Pancreas (tissue), 10 donors: Measurements from ENCODE around the gene CDC42SE2. TPM values are rescaled to one million over a fixed set of nuclear protein-coding genes. Genes with fewer than 3 reads are reported as not detected.
"Not testable (repeated sequence)": the region's sequence is repeated elsewhere in the genome, so short reads cannot be mapped to it uniquely, and the experiment has no call there.

Experiments used
- ATAC-seq, 4 donors: fragments of 200-7000 bp; cut with Tn5 transposase; one replicate each; pipeline versions ENCODE4 v1.8.0 to v1.9.1; 2020; ENCODE audit warnings: mild to moderate bottlenecking in 4 of 4, moderate library complexity in 4 of 4
- DNase-seq, 6 donors: peaks; one replicate each; pipeline ENCODE4 v3.0.0-alpha.2; 2020
- FAIRE-seq: peaks from 2 replicates; lab custom pipeline; 2012; peaks lifted over from hg19 to GRCh38; lab: Jason Lieb, UNC
- H3K27ac ChIP-seq, 4 donors: fragments of 200-600 bp; sonication (generic); 1 replicate in 3 of 4; 2 replicates in 1 of 4; pipeline versions ENCODE4 v1.5.0 to v1.8.0; 2020
- H3K27me3 ChIP-seq, 4 donors: fragments of 200-600 bp; one replicate each; pipeline ENCODE4 v1.8.0; 2021
- H3K36me3 ChIP-seq, 3 donors: fragments of 200-600 bp; sonication (generic) in 1 of 3; one replicate each; pipeline versions ENCODE4 v1.5.0 to v1.8.0; 2020 to 2021
- H3K4me1 ChIP-seq, 3 donors: fragments of 200-600 bp; one replicate each; pipeline ENCODE4 v1.8.0; 2021
- H3K4me3 ChIP-seq, 4 donors: fragments of 200-600 bp; sonication (generic) in 2 of 4; one replicate each; pipeline versions ENCODE4 v1.5.0 to v1.8.0; 2020 to 2021
- H3K9me3 ChIP-seq, 4 donors: fragments of 200-600 bp; one replicate each; pipeline ENCODE4 v1.8.0; 2021
- WGBS, 2 donors: extraction: QIAGEN DNeasy Blood & Tissue Kit; methylation state at CpG; one replicate each; pipeline ENCODE4 v1.1.7; 2013; 5-methylcytosine and 5-hydroxymethylcytosine counted together
- intact Hi-C, 3 donors: fragments of 100-400 bp; cut with DNase I; formaldehyde crosslinking; loops; one replicate each; pipeline versions ENCODE4 v1.11.1 to v1.14.2; 2022
- polyA plus RNA-seq, 2 donors: library from polyadenylated mRNA; stranded (reverse); fragments of 200-250 nt; gene quantifications; one replicate each; pipeline ENCODE4 v1.2.3, GENCODE V29; 2013
- total RNA-seq, 6 donors: library from RNA; stranded (reverse); fragmentation: NEBNext Ultra II Directional in 4 of 6; extraction: Animal tissue kit (Norgen Biotek cat#: 25700) in 4 of 6; gene quantifications; one replicate each; pipeline versions ENCODE4 v1.2.1 to v1.2.4, GENCODE V29; 2021 to 2023
- TF ChIP-seq, protein P1 (sequence below), 4 donors: fragments of 200-600 bp; sonication (generic) in 3 of 4; IDR thresholded peaks; one replicate each; pipeline versions ENCODE4 v1.5.0 to v1.8.0; 2021; ENCODE audit warnings: antibody characterized with exemption in 4 of 4
- donor health status: healthy with polysubstance abuse.
- donor health status: DM: no; HTN: no; CAD: no; lungs with moderate emphysema.
- donor health status: DM: no; HTN: no; CAD: no.
- donor health status: control.
- donor health status: control.
- donor health status: Bipolar disorder and iron deficiency.
- donor health status: DM: yes; HTN: yes; CAD: no.
- donor health status: DM: no; HTN: no; CAD: no.
- donor health status: DM: no; HTN: no; CAD: no.
- donor health status: DM: yes; HTN: yes; CAD: no.

The CDC42SE2 gene
- total and polyA plus RNA-seq, 8 donors, result 10.7 to 30.5 (median 20.3) TPM

DNA sequence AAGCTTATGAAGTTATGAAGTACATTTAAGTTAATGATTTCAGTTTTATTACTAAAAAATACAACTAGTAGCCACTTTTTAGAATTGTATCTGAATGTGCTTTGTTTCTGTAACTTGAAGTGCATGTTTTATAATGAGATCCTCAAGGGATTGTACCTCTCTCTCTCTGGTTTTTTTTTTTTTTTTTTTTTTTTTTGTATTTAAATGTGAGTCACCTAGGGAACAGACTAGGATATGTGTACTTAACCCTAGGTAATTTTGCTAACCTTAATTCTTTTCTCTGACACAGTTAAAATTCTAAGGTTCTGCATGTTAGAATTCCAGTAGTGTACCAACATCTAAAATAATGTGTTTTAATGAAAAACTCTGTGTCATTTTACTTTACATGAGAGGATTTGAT, 59.5 kb downstream of the CDC42SE2 start:
- Histone ChIP-seq H3K4me1 (peaks cover 6 to 21% (median 15%) of the 10 kb centered on the region in 3 donors), H3K36me3 (no peaks in the 10 kb centered on the region), H3K9me3 (no peaks in the 10 kb centered on the region), H3K27me3 (no peaks in the 10 kb centered on the region), H3K4me3 (no peak overlapping the region), H3K27ac (no peak overlapping the region)
- intact Hi-C loops, result no loop called here
- FAIRE-seq (no peak), DNase-seq (no peak), ATAC-seq (peak; percentile 42 to 70 (median 62))
- TF ChIP-seq, protein P1, sequence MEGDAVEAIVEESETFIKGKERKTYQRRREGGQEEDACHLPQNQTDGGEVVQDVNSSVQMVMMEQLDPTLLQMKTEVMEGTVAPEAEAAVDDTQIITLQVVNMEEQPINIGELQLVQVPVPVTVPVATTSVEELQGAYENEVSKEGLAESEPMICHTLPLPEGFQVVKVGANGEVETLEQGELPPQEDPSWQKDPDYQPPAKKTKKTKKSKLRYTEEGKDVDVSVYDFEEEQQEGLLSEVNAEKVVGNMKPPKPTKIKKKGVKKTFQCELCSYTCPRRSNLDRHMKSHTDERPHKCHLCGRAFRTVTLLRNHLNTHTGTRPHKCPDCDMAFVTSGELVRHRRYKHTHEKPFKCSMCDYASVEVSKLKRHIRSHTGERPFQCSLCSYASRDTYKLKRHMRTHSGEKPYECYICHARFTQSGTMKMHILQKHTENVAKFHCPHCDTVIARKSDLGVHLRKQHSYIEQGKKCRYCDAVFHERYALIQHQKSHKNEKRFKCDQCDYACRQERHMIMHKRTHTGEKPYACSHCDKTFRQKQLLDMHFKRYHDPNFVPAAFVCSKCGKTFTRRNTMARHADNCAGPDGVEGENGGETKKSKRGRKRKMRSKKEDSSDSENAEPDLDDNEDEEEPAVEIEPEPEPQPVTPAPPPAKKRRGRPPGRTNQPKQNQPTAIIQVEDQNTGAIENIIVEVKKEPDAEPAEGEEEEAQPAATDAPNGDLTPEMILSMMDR (IDR thresholded peaks at IDR 0.05), result no peak

DNA sequence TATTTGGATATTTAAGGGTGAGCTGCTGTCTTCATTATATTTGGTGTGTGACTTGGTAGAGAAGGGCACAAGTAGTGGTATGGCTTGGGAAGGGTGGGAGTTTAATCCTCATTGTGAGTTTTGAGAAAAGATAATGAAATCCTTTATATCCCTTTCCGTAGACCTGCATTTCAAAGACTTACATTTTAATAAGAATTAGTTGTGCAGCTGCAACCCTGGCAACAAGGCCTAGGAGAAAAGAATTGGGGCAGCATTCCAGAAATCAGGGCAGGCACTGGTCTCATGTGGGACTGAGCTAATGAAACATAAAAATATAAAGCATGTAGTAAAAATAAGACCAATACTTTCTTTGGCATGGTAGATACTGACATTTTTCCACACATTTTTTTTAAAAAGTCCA, 60.5 kb downstream of the CDC42SE2 start:
- no peak overlapping the region for H3K4me3 ChIP-seq
- no peak for FAIRE-seq

DNA sequence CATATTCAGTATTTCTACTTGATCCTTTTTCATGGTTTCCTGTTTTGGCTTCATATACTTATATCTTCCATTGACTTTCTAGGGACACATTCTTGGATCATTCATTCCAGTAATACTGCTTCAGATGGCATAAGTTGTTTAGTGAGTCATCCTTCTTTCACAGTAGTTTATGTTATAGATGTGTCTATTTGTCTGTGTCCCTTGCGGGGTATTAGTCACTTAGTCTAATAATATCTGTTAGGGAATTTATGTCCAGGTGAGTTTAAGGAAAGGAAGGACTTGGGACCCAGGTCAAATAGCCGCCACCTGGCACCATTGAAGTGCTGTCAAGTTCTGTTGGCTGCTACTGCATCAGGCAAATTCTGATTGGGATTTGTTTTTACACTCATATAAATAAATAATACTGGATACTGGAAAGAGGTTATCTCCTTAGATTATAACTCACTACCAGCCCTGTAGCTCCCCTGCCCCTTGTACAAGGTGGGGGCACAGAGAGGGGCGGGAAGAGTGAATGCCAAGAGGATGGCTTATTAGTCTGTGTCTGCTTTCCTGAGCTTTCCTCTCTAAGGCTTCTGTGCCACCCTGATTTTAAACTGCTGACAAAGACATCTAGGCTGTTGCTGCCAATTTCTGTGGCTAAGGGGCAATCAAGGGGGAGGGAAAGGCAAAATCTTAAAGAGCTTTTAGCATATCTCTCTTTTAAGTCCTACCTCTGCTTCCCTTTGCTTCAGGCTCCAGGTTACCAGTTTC, 64.9 kb downstream of the CDC42SE2 start:
- intact Hi-C loops, result no loop called here

More for the DNA sequence above, 60.5 kb downstream of the CDC42SE2 start:
- DNase-seq (no peak), ATAC-seq (peak in 3 of 4 donors; percentile 52 to 54 (median 52))
- Histone ChIP-seq H3K27me3 (no peaks in the 10 kb centered on the region), H3K27ac (no peak overlapping the region), H3K36me3 (no peaks in the 10 kb centered on the region), H3K4me1 (peaks cover 6 to 21% (median 15%) of the 10 kb centered on the region in 3 donors), H3K9me3 (no peaks in the 10 kb centered on the region)
- TF ChIP-seq, protein P1 (IDR thresholded peaks at IDR 0.05), result no peak
- WGBS, 2 donors, result 19 to 29% methylated on average over 1 of the region's 1 CpG
- intact Hi-C loops, result no loop called here

DNA sequence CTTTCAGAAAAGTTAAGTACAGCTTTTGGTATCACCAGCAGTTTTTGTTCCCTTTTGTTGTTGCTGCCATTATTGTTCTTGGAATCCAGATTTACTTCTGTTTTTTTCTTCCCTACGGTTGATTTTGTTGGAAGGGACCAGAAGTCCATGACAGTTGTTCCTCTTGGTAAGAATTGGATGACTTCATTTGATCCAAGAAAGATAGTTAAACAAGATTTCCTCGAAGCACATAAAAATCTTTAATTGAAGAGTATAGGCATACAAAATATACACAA, 65.4 kb downstream of the CDC42SE2 start:
- intact Hi-C loops, result no loop called here
- TF ChIP-seq, protein P1 (IDR thresholded peaks at IDR 0.05), result no peak
- Histone ChIP-seq H3K4me3 (no peak overlapping the region), H3K36me3 (no peaks in the 10 kb centered on the region), H3K27ac (no peak overlapping the region), H3K27me3 (no peaks in the 10 kb centered on the region), H3K4me1 (peaks cover 0 to 8% (median 5%) of the 10 kb centered on the region in 3 donors), H3K9me3 (no peaks in the 10 kb centered on the region)
- ATAC-seq (peak in 1 of 4 donors; percentile 19), DNase-seq (no peak), FAIRE-seq (no peak)
- 89 to 93% methylated on average over 2 of the region's 2 CpGs for WGBS, 2 donors

More for the DNA sequence above, 64.9 kb downstream of the CDC42SE2 start:
- no peaks in the 10 kb centered on the region for H3K36me3 ChIP-seq
- H3K27ac ChIP-seq, result no peak overlapping the region
- peaks cover 4 to 13% (median 10%) of the 10 kb centered on the region in 3 donors for H3K4me1 ChIP-seq
- TF ChIP-seq, protein P1 (IDR thresholded peaks at IDR 0.05), result no peak
- no peak for FAIRE-seq
- ATAC-seq, result peak in 3 of 4 donors; percentile 22 to 50 (median 23)
- no peak overlapping the region for H3K4me3 ChIP-seq
- WGBS, 2 donors, result 87 to 94% methylated on average over 3 of the region's 3 CpGs
- no peaks in the 10 kb centered on the region for H3K27me3 ChIP-seq
- no peak for DNase-seq
- H3K9me3 ChIP-seq, result no peaks in the 10 kb centered on the region

DNA sequence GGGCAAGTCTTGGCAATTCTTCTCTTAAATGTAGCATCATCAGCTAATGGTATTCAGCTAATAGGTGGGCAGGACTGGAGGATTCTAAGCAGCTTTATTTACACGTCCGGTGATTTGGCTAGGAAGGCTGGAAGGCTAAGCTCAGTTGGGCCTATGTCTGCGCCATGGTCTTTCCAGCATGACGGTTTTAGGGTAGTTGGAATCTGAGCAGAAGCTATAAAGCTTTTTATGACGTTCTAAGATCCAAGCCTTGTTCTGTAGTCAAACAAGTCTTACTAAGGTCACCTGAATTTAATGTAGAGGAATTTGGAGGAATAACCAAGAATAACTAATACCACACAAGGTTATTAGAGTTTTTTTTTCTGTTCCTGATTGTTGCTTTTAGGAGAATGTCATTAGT, 66.2 kb downstream of the CDC42SE2 start:
- Histone ChIP-seq H3K27me3 (no peaks in the 10 kb centered on the region), H3K4me3 (no peak overlapping the region), H3K9me3 (no peaks in the 10 kb centered on the region), H3K4me1 (peaks cover 0 to 2% (median 0%) of the 10 kb centered on the region in 3 donors), H3K36me3 (no peaks in the 10 kb centered on the region), H3K27ac (no peak overlapping the region)
- no peak for FAIRE-seq
- TF ChIP-seq, protein P1 (IDR thresholded peaks at IDR 0.05), result no peak
- DNase-seq, result no peak
- WGBS, 2 donors, result 91 to 93% methylated on average over 5 of the region's 5 CpGs
- intact Hi-C loops, result no loop called here
- ATAC-seq, result no peak

DNA sequence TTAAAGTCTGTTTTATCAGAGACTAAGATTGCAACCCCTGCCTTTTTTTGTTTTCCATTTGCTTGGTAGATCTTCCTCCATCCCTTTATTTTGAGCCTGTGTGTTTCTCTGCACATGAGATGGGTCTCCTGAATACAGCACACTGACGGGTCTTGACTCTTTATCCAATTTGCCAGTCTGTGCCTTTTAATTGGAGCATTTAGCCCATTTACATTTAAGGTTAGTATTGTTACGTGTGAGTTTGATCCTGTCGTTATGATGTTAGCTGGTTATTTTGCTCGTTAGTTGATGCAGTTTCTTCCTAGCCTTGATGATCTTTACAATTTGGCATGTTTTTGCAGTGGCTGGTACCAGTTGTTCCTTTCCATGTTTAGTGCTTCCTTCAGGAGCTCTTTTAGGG, 71.9 kb downstream of the CDC42SE2 start:
- H3K4me1 ChIP-seq, H3K27me3 ChIP-seq, H3K36me3 ChIP-seq, ATAC-seq, H3K9me3 ChIP-seq, FAIRE-seq, DNase-seq, H3K4me3 ChIP-seq, intact Hi-C loops, H3K27ac ChIP-seq: not testable (repeated sequence)
- WGBS, 2 donors, result 98% methylated on average over 4 of the region's 4 CpGs

DNA sequence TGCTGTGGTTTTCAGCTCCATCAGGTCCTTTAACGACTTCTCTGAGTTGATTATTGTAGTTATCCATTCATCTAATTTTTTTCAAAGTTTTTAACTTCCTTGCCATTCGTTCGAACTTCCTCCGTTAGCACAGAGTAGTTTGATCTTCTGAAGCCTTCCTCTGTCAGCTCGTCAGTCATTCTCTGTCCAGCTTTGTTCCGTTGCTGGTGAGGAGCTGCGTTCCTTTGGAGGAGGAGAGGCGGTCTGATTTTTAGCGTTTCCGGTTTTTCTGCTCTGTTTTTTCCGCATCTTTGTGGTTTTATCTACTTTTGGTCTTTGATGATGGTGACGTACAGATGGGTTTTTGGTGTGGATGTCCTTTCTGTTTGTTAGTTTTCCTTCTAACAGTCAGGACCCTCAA, 72.9 kb downstream of the CDC42SE2 start:
- ATAC-seq, H3K9me3 ChIP-seq, H3K27ac ChIP-seq, H3K4me3 ChIP-seq, intact Hi-C loops, FAIRE-seq, DNase-seq, H3K4me1 ChIP-seq, H3K27me3 ChIP-seq, H3K36me3 ChIP-seq: not testable (repeated sequence)
- 96 to 98% methylated on average over 12 of the region's 12 CpGs for WGBS, 2 donors
